Hepatocyte (in vitro differentiated cells): ENCODE results near the gene EIF4G3. TPM values are rescaled to one million over a fixed set of nuclear protein-coding genes. Genes with fewer than 3 reads are reported as not detected.
"Not testable (repeated sequence)": the region's sequence is repeated elsewhere in the genome, so short reads cannot be mapped to it uniquely, and the experiment has no call there.

Experiments
- DNase-seq: peaks from one replicate; pipeline ENCODE4 v3.0.0-alpha.2; 2016; ENCODE audit warnings: low spot score
- H2AFZ ChIP-seq: fragments of 200-600 bp; sonication (generic); 2 replicates; pipeline ENCODE4 v1.6.0; 2016; ENCODE audit warnings: antibody characterized with exemption, mild to moderate bottlenecking
- H3K27ac ChIP-seq: fragments of 200-600 bp; sonication (generic); 2 replicates; pipeline ENCODE4 v1.5.1; 2016; ENCODE audit warnings: mild to moderate bottlenecking
- H3K27me3 ChIP-seq: fragments of 200-600 bp; sonication (generic); 2 replicates; pipeline ENCODE4 v1.6.1; 2016
- H3K36me3 ChIP-seq: fragments of 200-600 bp; sonication (generic); replicated peaks from 2 replicates; pipeline ENCODE4 v1.5.1; 2016; ENCODE audit warnings: low read depth; ENCODE audit not compliant: insufficient read depth
- H3K4me1 ChIP-seq: fragments of 200-600 bp; sonication (generic); 2 replicates; pipeline ENCODE4 v1.5.1; 2016; ENCODE audit warnings: mild to moderate bottlenecking, moderate library complexity; ENCODE audit not compliant: insufficient read depth
- H3K4me2 ChIP-seq: fragments of 200-600 bp; sonication (generic); 2 replicates; pipeline ENCODE4 v1.6.0; 2016
- H3K4me3 ChIP-seq: fragments of 200-600 bp; sonication (generic); 2 replicates; pipeline ENCODE4 v1.5.1; 2016; ENCODE audit warnings: mild to moderate bottlenecking
- H3K79me2 ChIP-seq: fragments of 200-600 bp; sonication (generic); 2 replicates; pipeline ENCODE4 v1.6.0; 2017; ENCODE audit warnings: mild to moderate bottlenecking
- H3K9me2 ChIP-seq: fragments of 200-600 bp; sonication (generic); replicated peaks from 2 replicates; pipeline ENCODE4 v1.6.0; 2017; ENCODE audit warnings: mild to moderate bottlenecking; ENCODE audit not compliant: insufficient read depth
- H3K9me3 ChIP-seq: fragments of 200-600 bp; sonication (generic); 2 replicates; pipeline ENCODE4 v1.5.1; 2016; ENCODE audit warnings: low read depth, mild to moderate bottlenecking
- H4K20me1 ChIP-seq: fragments of 200-600 bp; sonication (generic); 2 replicates; pipeline ENCODE4 v1.6.0; 2016; ENCODE audit warnings: mild to moderate bottlenecking; ENCODE audit not compliant: insufficient read depth, poor library complexity, severe bottlenecking
- CTCF ChIP-seq: fragments of 200-600 bp; sonication (generic); IDR thresholded peaks from 2 replicates; pipeline ENCODE4 v1.5.1; 2016; ENCODE audit warnings: antibody characterized with exemption, mild to moderate bottlenecking; ENCODE audit not compliant: poor library complexity
- EZH2 ChIP-seq: fragments of 200-600 bp; sonication (generic); IDR thresholded peaks from 2 replicates; pipeline ENCODE4 v1.6.1; 2016; ENCODE audit warnings: antibody characterized with exemption, mild to moderate bottlenecking, borderline replicate concordance
- EZH2phosphoT487 ChIP-seq: fragments of 200-600 bp; sonication (generic); IDR thresholded peaks from one replicate; pipeline ENCODE4 v1.6.1; 2018; ENCODE audit warnings: antibody characterized with exemption, mild to moderate bottlenecking, low read depth, moderate library complexity; ENCODE audit not compliant: unreplicated experiment, severe bottlenecking
- WGBS: methylation state at CpG from one replicate; pipeline ENCODE4 v1.1.6; 2016; ENCODE audit warnings: low lambda C conversion rate; ENCODE audit errors: missing lambda C conversion rate; 5-methylcytosine and 5-hydroxymethylcytosine counted together
- polyA plus RNA-seq: library from polyadenylated mRNA; unstranded; fragments of >200 nt; fragmentation: Nextera tagmentation; extraction: Ambion mirVana; gene quantifications from 2 replicates; pipeline ENCODE4 v1.2.1, GENCODE V29; 2016
- total RNA-seq: library from RNA; depleted of rRNA; stranded (reverse); fragments of >200 nt; gene quantifications from 2 replicates; pipeline ENCODE4 v1.2.3, GENCODE V29; 2014

EIF4G3 gene
- total and polyA plus RNA-seq, 2 experiments from 2014 or later: 33.4 to 42.2 TPM

GRCh38 chr1:21027805-21028204 lies 148.9 kb downstream of the EIF4G3 start:
- Histone ChIP-seq H3K9me2 (no peaks in the 10 kb centered on the region), H3K9me3 (no peaks in the 10 kb centered on the region), H3K4me3 (no peak overlapping the region), H3K27me3 (no peaks in the 10 kb centered on the region), H2AFZ (no peak overlapping the region), H3K36me3 (no peaks in the 10 kb centered on the region), H3K79me2 (peaks cover 73% of the 10 kb centered on the region), H4K20me1 (no peaks in the 10 kb centered on the region), H3K4me2 (peak overlapping the region; percentile 10), H3K4me1 (peaks cover 20% of the 10 kb centered on the region), H3K27ac (no peak overlapping the region)
- no peak for TF ChIP-seq EZH2
- no peak for TF ChIP-seq CTCF
- no peak for TF ChIP-seq EZH2phosphoT487
- 57% methylated on average over 1 of the region's 1 CpG for WGBS
- DNase-seq: peak; percentile 22

DNA sequence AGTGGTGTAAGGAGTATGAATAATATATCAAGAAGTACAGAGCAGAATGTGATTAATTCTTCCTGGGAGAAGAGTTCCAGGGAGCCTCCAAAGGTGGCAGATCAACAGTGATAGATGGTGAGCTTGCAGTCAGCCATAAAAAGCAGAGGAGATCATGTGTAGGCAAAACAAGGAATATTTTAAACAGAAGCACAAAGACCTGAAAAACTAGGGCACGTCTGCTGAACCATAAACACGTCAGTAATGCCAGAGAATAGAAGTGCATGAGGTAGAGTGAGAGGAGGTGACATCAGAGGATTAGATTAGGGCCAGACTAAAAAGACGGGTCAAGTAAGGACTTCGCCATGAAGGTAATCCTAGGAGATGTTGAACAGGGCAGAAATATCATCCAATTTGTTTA lies 151.8 kb downstream of the EIF4G3 start:
- Histone ChIP-seq H3K9me3 (no peaks in the 10 kb centered on the region), H3K36me3 (no peaks in the 10 kb centered on the region), H2AFZ (no peak overlapping the region), H3K4me1 (peaks cover 30% of the 10 kb centered on the region), H3K4me3 (no peak overlapping the region), H3K27me3 (no peaks in the 10 kb centered on the region), H3K9me2 (no peaks in the 10 kb centered on the region), H4K20me1 (no peaks in the 10 kb centered on the region), H3K4me2 (no peak overlapping the region), H3K27ac (peak overlapping the region; percentile 67), H3K79me2 (peaks cover 61% of the 10 kb centered on the region)
- WGBS: 78% methylated on average over 4 of the region's 4 CpGs
- DNase-seq: no peak
- no peak for TF ChIP-seq EZH2phosphoT487
- no peak for TF ChIP-seq EZH2
- no peak for TF ChIP-seq CTCF

- 80% methylated on average over 8 of the region's 26 CpGs for WGBS
- Histone ChIP-seq H3K4me1 (peaks cover 30% of the 10 kb centered on the region), H3K79me2 (peaks cover 61% of the 10 kb centered on the region), H3K27ac (peak overlapping the region; percentile 67)
- H3K4me2 ChIP-seq, H3K9me2 ChIP-seq, H3K9me3 ChIP-seq, H3K27me3 ChIP-seq, H3K36me3 ChIP-seq, DNase-seq, H3K4me3 ChIP-seq, H4K20me1 ChIP-seq, H2AFZ ChIP-seq: not testable (repeated sequence)
These were observed 152.4 kb downstream of the EIF4G3 start for GRCh38 chr1:21024136-21024896.

DNA sequence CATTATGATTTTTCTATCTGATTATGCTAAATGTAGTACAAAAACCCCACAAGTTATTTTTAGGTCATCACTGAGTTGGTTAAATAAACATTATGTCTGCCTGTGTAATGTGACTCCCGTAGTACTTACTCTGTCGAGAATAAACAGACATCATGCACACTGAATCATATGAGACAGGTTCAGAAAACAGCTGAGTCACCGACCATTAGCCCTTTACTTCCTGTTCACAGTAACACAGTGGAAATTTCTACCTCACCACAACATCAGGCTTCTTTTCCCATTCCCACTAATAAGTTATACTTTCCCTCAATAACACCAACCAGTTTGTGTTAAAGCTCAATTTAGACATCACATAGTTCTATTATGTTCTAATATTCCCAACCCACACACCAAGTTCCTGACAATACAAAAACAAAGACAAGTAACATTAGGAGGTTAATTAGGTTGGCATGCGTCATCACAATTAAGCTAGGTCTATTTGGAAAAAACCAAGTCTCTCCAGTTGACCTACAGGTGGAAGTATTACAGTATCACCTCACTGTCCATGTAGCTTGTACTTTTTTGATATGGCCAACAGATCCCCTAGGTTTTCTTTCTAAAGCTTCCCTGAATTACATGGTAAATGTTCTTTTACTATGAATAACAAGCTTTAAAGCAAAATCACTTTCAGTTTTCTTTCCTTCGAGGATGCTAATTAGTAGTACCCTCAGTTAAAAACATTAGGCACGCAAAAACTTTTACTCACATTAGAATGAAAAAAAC lies 154.2 kb downstream of the EIF4G3 start:
- Histone ChIP-seq H3K9me2 (no peaks in the 10 kb centered on the region), H3K9me3 (no peaks in the 10 kb centered on the region), H3K79me2 (peaks cover 68% of the 10 kb centered on the region), H3K4me2 (peak overlapping the region; percentile 24), H4K20me1 (no peaks in the 10 kb centered on the region), H3K4me1 (peaks cover 22% of the 10 kb centered on the region), H3K27ac (peak overlapping the region; percentile 94), H3K36me3 (no peaks in the 10 kb centered on the region), H2AFZ (no peak overlapping the region), H3K4me3 (no peak overlapping the region), H3K27me3 (no peaks in the 10 kb centered on the region)
- peak; percentile 93 for DNase-seq
- WGBS: 43% methylated on average over 6 of the region's 6 CpGs
- TF ChIP-seq EZH2: no peak
- TF ChIP-seq EZH2phosphoT487: no peak
- no peak for TF ChIP-seq CTCF
